Hepatocyte (in vitro differentiated cells): ENCODE measurements around the gene OR2A5. TPM values are rescaled to one million over a fixed set of nuclear protein-coding genes. Genes with fewer than 3 reads are reported as not detected.

Experiments used
- DNase-seq: peaks from one replicate; pipeline ENCODE4 v3.0.0-alpha.2; 2016; ENCODE audit warnings: low spot score
- H2AFZ ChIP-seq: fragments of 200-600 bp; sonication (generic); 2 replicates; pipeline ENCODE4 v1.6.0; 2016; ENCODE audit warnings: antibody characterized with exemption, mild to moderate bottlenecking
- H3K27ac ChIP-seq: fragments of 200-600 bp; sonication (generic); 2 replicates; pipeline ENCODE4 v1.5.1; 2016; ENCODE audit warnings: mild to moderate bottlenecking
- H3K27me3 ChIP-seq: fragments of 200-600 bp; sonication (generic); 2 replicates; pipeline ENCODE4 v1.6.1; 2016
- H3K36me3 ChIP-seq: fragments of 200-600 bp; sonication (generic); replicated peaks from 2 replicates; pipeline ENCODE4 v1.5.1; 2016; ENCODE audit warnings: low read depth; ENCODE audit not compliant: insufficient read depth
- H3K4me1 ChIP-seq: fragments of 200-600 bp; sonication (generic); 2 replicates; pipeline ENCODE4 v1.5.1; 2016; ENCODE audit warnings: mild to moderate bottlenecking, moderate library complexity; ENCODE audit not compliant: insufficient read depth
- H3K4me2 ChIP-seq: fragments of 200-600 bp; sonication (generic); 2 replicates; pipeline ENCODE4 v1.6.0; 2016
- H3K4me3 ChIP-seq: fragments of 200-600 bp; sonication (generic); 2 replicates; pipeline ENCODE4 v1.5.1; 2016; ENCODE audit warnings: mild to moderate bottlenecking
- H3K79me2 ChIP-seq: fragments of 200-600 bp; sonication (generic); 2 replicates; pipeline ENCODE4 v1.6.0; 2017; ENCODE audit warnings: mild to moderate bottlenecking
- H3K9me2 ChIP-seq: fragments of 200-600 bp; sonication (generic); replicated peaks from 2 replicates; pipeline ENCODE4 v1.6.0; 2017; ENCODE audit warnings: mild to moderate bottlenecking; ENCODE audit not compliant: insufficient read depth
- H3K9me3 ChIP-seq: fragments of 200-600 bp; sonication (generic); 2 replicates; pipeline ENCODE4 v1.5.1; 2016; ENCODE audit warnings: low read depth, mild to moderate bottlenecking
- H4K20me1 ChIP-seq: fragments of 200-600 bp; sonication (generic); 2 replicates; pipeline ENCODE4 v1.6.0; 2016; ENCODE audit warnings: mild to moderate bottlenecking; ENCODE audit not compliant: insufficient read depth, poor library complexity, severe bottlenecking
- CTCF ChIP-seq: fragments of 200-600 bp; sonication (generic); IDR thresholded peaks from 2 replicates; pipeline ENCODE4 v1.5.1; 2016; ENCODE audit warnings: antibody characterized with exemption, mild to moderate bottlenecking; ENCODE audit not compliant: poor library complexity
- EZH2 ChIP-seq: fragments of 200-600 bp; sonication (generic); IDR thresholded peaks from 2 replicates; pipeline ENCODE4 v1.6.1; 2016; ENCODE audit warnings: antibody characterized with exemption, mild to moderate bottlenecking, borderline replicate concordance
- EZH2phosphoT487 ChIP-seq: fragments of 200-600 bp; sonication (generic); IDR thresholded peaks from one replicate; pipeline ENCODE4 v1.6.1; 2018; ENCODE audit warnings: antibody characterized with exemption, mild to moderate bottlenecking, low read depth, moderate library complexity; ENCODE audit not compliant: unreplicated experiment, severe bottlenecking
- WGBS: methylation state at CpG from one replicate; pipeline ENCODE4 v1.1.6; 2016; ENCODE audit warnings: low lambda C conversion rate; ENCODE audit errors: missing lambda C conversion rate; 5-methylcytosine and 5-hydroxymethylcytosine counted together
- polyA plus RNA-seq: library from polyadenylated mRNA; unstranded; fragments of >200 nt; fragmentation: Nextera tagmentation; extraction: Ambion mirVana; gene quantifications from 2 replicates; pipeline ENCODE4 v1.2.1, GENCODE V29; 2016
- total RNA-seq: library from RNA; depleted of rRNA; stranded (reverse); fragments of >200 nt; gene quantifications from 2 replicates; pipeline ENCODE4 v1.2.3, GENCODE V29; 2014

The OR2A5 gene
- total and polyA plus RNA-seq, 2 experiments from 2014 or later = 0.10 to 0.77 TPM

- Histone ChIP-seq H2AFZ (no peak overlapping the region), H3K4me1 (no peaks in the 10 kb centered on the region), H3K4me3 (no peak overlapping the region), H4K20me1 (no peaks in the 10 kb centered on the region), H3K27me3 (no peaks in the 10 kb centered on the region), H3K9me3 (no peaks in the 10 kb centered on the region), H3K79me2 (no peaks in the 10 kb centered on the region), H3K9me2 (no peaks in the 10 kb centered on the region), H3K27ac (peak overlapping the region; percentile 91), H3K4me2 (no peak overlapping the region), H3K36me3 (no peaks in the 10 kb centered on the region)
- TF ChIP-seq EZH2phosphoT487 (no peak), CTCF (no peak), EZH2 (no peak)
- peak; percentile 63 for DNase-seq
- WGBS = 25% methylated on average over 3 of the region's 3 CpGs
These were observed 9.2 kb downstream of the OR2A5 start for GRCh38 chr7:144057954-144058353.

DNA sequence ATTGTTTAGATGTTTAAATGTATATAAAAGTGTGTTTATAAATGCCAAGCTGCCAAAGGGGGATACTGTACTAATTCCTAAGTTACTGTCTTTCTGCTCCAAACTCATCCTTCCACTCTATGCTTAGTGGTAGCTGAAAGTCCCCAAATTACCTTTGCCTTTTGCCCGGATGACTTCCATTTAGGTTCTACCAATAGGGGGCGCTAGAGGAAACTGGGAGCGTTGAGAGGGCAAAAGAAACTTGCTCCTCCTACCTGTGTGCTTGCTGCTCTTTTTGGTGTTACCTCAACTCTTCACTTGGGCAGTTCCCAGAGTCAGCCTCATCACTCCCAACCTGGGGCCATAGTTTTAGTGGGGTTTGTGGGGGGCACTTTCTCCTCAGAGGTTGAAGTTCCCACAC lies 15.0 kb downstream of the OR2A5 start:
- Histone ChIP-seq H3K27ac (no peak overlapping the region), H3K4me1 (no peaks in the 10 kb centered on the region), H3K4me2 (no peak overlapping the region), H2AFZ (no peak overlapping the region), H3K79me2 (no peaks in the 10 kb centered on the region), H4K20me1 (no peaks in the 10 kb centered on the region), H3K9me3 (no peaks in the 10 kb centered on the region), H3K27me3 (no peaks in the 10 kb centered on the region), H3K36me3 (no peaks in the 10 kb centered on the region), H3K9me2 (no peaks in the 10 kb centered on the region), H3K4me3 (no peak overlapping the region)
- 49% methylated on average over 3 of the region's 3 CpGs for WGBS
- no peak for DNase-seq
- TF ChIP-seq EZH2phosphoT487 (no peak), CTCF (peak; percentile 22), EZH2 (no peak)

- H3K27me3 ChIP-seq = no peaks in the 10 kb centered on the region
- H3K4me2 ChIP-seq = no peak within 1 kb of the TSS
- H3K27ac ChIP-seq = no peak within 1 kb of the TSS
- H2AFZ ChIP-seq = no peak within 1 kb of the TSS
- no peaks in the 10 kb centered on the region for H3K79me2 ChIP-seq
- no peak for TF ChIP-seq CTCF
- TF ChIP-seq EZH2phosphoT487 = no peak
- no peak for TF ChIP-seq EZH2
- no peaks in the 10 kb centered on the region for H3K36me3 ChIP-seq
- no peaks in the 10 kb centered on the region for H4K20me1 ChIP-seq
- DNase-seq = no peak
- H3K4me1 ChIP-seq = no peaks in the 10 kb centered on the region
- no peaks in the 10 kb centered on the region for H3K9me2 ChIP-seq
- 96% methylated on average over 1 of the region's 1 CpG for WGBS
- H3K4me3 ChIP-seq = no peak within 1 kb of the TSS
- no peaks in the 10 kb centered on the region for H3K9me3 ChIP-seq
These were observed 20.8 kb downstream of the OR2A5 start, which contains the start of gene OR2A25 for GRCh38 chr7:144069511-144069910. TSS of gene OR2A25 (plus strand) at chr7:144069811. CDS start at chr7:144074220, 4,409 bp downstream.

DNA sequence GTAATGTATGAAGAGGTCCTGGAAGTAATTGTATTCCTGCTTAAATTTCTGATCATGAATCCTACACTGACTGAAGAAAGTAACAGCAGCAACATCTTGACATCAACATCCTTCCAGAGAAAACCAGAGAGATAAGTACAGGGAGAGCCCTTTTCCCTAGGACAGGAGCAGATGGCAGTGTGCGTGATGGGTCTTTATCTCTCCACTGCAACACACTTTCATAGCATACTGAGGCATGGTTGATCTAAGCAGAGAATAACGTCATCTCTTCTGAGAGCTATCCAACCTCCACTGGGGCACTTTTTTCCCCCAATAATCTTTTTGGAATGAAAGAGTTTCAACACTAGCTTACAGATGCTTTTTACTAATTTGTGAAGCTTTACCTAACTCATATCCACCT lies 21.2 kb downstream of the OR2A5 start:
- WGBS = 81% methylated on average over 2 of the region's 2 CpGs
- H3K9me2 ChIP-seq = no peaks in the 10 kb centered on the region
- TF ChIP-seq CTCF = no peak
- TF ChIP-seq EZH2phosphoT487 = no peak
- TF ChIP-seq EZH2 = no peak
- DNase-seq = no peak
- H3K27ac ChIP-seq = no peak overlapping the region
- H3K27me3 ChIP-seq = no peaks in the 10 kb centered on the region
- H3K36me3 ChIP-seq = no peaks in the 10 kb centered on the region
- no peaks in the 10 kb centered on the region for H3K4me1 ChIP-seq
- no peak overlapping the region for H3K4me2 ChIP-seq
- H3K79me2 ChIP-seq = no peaks in the 10 kb centered on the region
- no peaks in the 10 kb centered on the region for H3K9me3 ChIP-seq
- no peak overlapping the region for H3K4me3 ChIP-seq
- H2AFZ ChIP-seq = no peak overlapping the region
- no peaks in the 10 kb centered on the region for H4K20me1 ChIP-seq
